HFFc6 (cell line): ENCODE data around the gene SLC22A4. TPM values are rescaled to one million over a fixed set of nuclear protein-coding genes. Genes with fewer than 3 reads are reported as not detected.
A peak's percentile ranks its signal among the peaks of the same experiment; 100 is the strongest.

ENCODE experiments used
- DNase-seq: peaks from one replicate; pipeline ENCODE4 v3.0.0-alpha.2; 2018
- H3K27ac Mint-ChIP-seq: 2 replicates; pipeline ENCODE4 v1.8.0; 2020; ENCODE audit warnings: mild to moderate bottlenecking, mixed read lengths
- H3K27me3 Mint-ChIP-seq: 2 replicates; pipeline ENCODE4 v1.8.0; 2021; ENCODE audit warnings: mild to moderate bottlenecking, moderate library complexity, mixed read lengths; ENCODE audit not compliant: insufficient read depth
- H3K36me3 Mint-ChIP-seq: 2 replicates; pipeline ENCODE4 v1.8.0; 2021; ENCODE audit warnings: low read depth, mixed read lengths
- H3K4me1 Mint-ChIP-seq: 2 replicates; pipeline ENCODE4 v1.8.0; 2020; ENCODE audit warnings: low read depth, mixed read lengths
- H3K4me3 Mint-ChIP-seq: 2 replicates; pipeline ENCODE4 v1.8.0; 2020; ENCODE audit warnings: mild to moderate bottlenecking, moderate library complexity, mixed read lengths
- H3K9me3 Mint-ChIP-seq: 2 replicates; pipeline ENCODE4 v1.8.0; 2020; ENCODE audit warnings: mild to moderate bottlenecking, mixed read lengths
- CTCF ChIP-seq: fragments of 200-600 bp; sonication (generic); IDR thresholded peaks from 2 replicates; pipeline ENCODE4 v1.5.0; 2021; ENCODE audit warnings: antibody characterized with exemption, mild to moderate bottlenecking
- total RNA-seq, 6 experiments: library from RNA; stranded (reverse); fragmentation: NEBNext Ultra II Directional; extraction: Animal tissue kit (Norgen Biotek cat#: 25700); gene quantifications; 2 replicates in 1 of 6; 3 replicates in 5 of 6; pipeline ENCODE4 v1.2.3, GENCODE V29; 2021

The SLC22A4 gene
- total RNA-seq, 6 experiments from 2014 or later: 10.8 to 12.6 (median 11.4) TPM

- no peak overlapping the region for H3K27ac Mint-ChIP-seq
- no peak for DNase-seq
- H3K4me1 Mint-ChIP-seq: peaks cover 5% of the 10 kb centered on the region; the same call in 1 of the 2 replicates
- H3K4me3 Mint-ChIP-seq: no peak overlapping the region
- TF ChIP-seq CTCF: peak; percentile 25; the same call in 1 of the 2 replicates
- no peaks in the 10 kb centered on the region for H3K9me3 Mint-ChIP-seq
- peaks cover 2% of the 10 kb centered on the region; the same call in 1 of the 2 replicates for H3K27me3 Mint-ChIP-seq
- H3K36me3 Mint-ChIP-seq: no peaks in the 10 kb centered on the region
Observed at GRCh38 chr5:132281856-132282614, 12.2 kb upstream of the SLC22A4 start.

- Mint-ChIP-seq H3K4me3 (no peak overlapping the region), H3K27ac (no peak overlapping the region), H3K36me3 (no peaks in the 10 kb centered on the region), H3K4me1 (peaks cover 5% of the 10 kb centered on the region; the same call in 1 of the 2 replicates), H3K27me3 (peaks cover 2% of the 10 kb centered on the region; the same call in 1 of the 2 replicates), H3K9me3 (no peaks in the 10 kb centered on the region)
- peak; percentile 79 for TF ChIP-seq CTCF
- peak; percentile 54 for DNase-seq
Observed at GRCh38 chr5:132283423-132284043, 10.7 kb upstream of the SLC22A4 start.

DNA sequence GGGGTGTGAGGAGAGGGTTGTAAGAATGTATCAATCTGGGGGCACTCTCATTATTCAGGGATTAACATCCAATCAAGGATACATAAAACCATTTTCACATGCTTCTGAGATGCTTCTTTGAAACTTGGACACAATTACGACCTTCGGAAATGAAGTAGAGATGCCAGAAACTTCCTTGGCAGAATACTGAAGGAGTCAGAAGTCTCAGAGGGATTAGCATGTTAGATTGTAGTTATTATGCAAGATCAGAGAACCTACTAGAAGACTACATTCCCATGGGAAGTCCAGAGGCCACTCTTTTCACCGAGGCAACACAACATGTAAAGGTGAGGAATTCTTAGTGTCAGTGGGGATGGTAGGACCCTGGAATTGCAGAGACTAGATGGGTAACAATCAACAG is 5.1 kb upstream of the SLC22A4 start:
- H3K36me3 Mint-ChIP-seq: no peaks in the 10 kb centered on the region; the same call in 1 of the 2 replicates
- no peak for DNase-seq
- no peak overlapping the region for H3K4me3 Mint-ChIP-seq
- H3K27me3 Mint-ChIP-seq: peaks cover 2% of the 10 kb centered on the region; the same call in 1 of the 2 replicates
- H3K4me1 Mint-ChIP-seq: peaks cover 16% of the 10 kb centered on the region
- H3K9me3 Mint-ChIP-seq: no peaks in the 10 kb centered on the region
- no peak for TF ChIP-seq CTCF
- no peak overlapping the region for H3K27ac Mint-ChIP-seq

DNA sequence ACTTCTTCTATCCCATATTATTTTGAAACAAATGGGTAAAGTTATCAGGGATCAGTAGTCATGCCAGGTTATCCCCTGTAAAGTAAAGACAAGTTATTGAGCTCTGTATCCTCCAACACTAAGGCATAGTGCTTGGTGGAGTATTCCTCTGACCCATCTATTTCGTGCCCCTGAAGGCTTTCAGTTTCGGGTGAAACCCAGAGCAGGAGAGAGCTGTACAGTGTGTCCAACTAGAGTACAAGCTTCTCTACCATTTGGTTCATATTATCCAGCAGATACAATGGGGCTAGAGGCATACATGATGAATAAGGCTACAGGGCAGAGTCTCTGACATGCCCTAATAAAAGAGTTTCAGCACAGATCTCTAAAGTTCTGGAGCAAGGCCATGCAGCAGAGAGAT is 3.2 kb upstream of the SLC22A4 start:
- Mint-ChIP-seq H3K36me3 (peaks cover 5% of the 10 kb centered on the region; the same call in 1 of the 2 replicates), H3K4me3 (no peak overlapping the region), H3K4me1 (peaks cover 24% of the 10 kb centered on the region), H3K9me3 (no peaks in the 10 kb centered on the region), H3K27ac (no peak overlapping the region), H3K27me3 (peaks cover 2% of the 10 kb centered on the region; the same call in 1 of the 2 replicates)
- no peak for DNase-seq
- TF ChIP-seq CTCF: no peak

- Mint-ChIP-seq H3K4me1 (peaks cover 47% of the 10 kb centered on the region), H3K36me3 (peaks cover 16% of the 10 kb centered on the region), H3K4me3 (peak overlapping the region; percentile 99), H3K27me3 (peaks cover 2% of the 10 kb centered on the region; the same call in 1 of the 2 replicates), H3K27ac (peak overlapping the region; percentile 99), H3K9me3 (no peaks in the 10 kb centered on the region)
- peak; percentile 55; the same call in 1 of the 2 replicates for TF ChIP-seq CTCF
- peak; percentile 81 for DNase-seq
Observed at GRCh38 chr5:132293066-132293991, 865 bp upstream of the SLC22A4 start.
